ENCODE measurements around the gene JMJD6. TPM values are rescaled to one million over a fixed set of nuclear protein-coding genes. Genes with fewer than 3 reads are reported as not detected.
"Not testable (repeated sequence)": the region's sequence is repeated elsewhere in the genome, so short reads cannot be mapped to it uniquely, and the experiment has no call there.

Gene JMJD6
- total RNA-seq, 1 experiment from 2014 or later: 22.7 TPM

- in situ Hi-C loops (cut with HindIII; ENCODE audit: low pct_unique_long_range_greater_than_20kb, low sequenced_read_pairs): no loop called here
- DNase-seq (ENCODE audit: low read depth): no peak
These were observed 19.6 kb downstream of the JMJD6 start for GRCh38 chr17:76706817-76707216.

GRCh38 chr17:76704805-76705204 is 21.6 kb downstream of the JMJD6 start:
- in situ Hi-C loops (cut with HindIII; ENCODE audit: low pct_unique_long_range_greater_than_20kb, low sequenced_read_pairs): no loop called here
- no peak for DNase-seq (ENCODE audit: low read depth)

GRCh38 chr17:76702941-76703637 is 23.3 kb downstream of the JMJD6 start:
- DNase-seq (ENCODE audit: low read depth): no peak
- in situ Hi-C loops (cut with HindIII; ENCODE audit: low pct_unique_long_range_greater_than_20kb, low sequenced_read_pairs): no loop called here

GRCh38 chr17:76702076-76702475 is 24.3 kb downstream of the JMJD6 start:
- no peak for DNase-seq (ENCODE audit: low read depth)

GRCh38 chr17:76701471-76701967 is 24.9 kb downstream of the JMJD6 start:
- in situ Hi-C loops (cut with HindIII; ENCODE audit: low pct_unique_long_range_greater_than_20kb, low sequenced_read_pairs): no loop called here

More at GRCh38 chr17:76702076-76702475, 24.3 kb downstream of the JMJD6 start:
- in situ Hi-C loops (cut with HindIII; ENCODE audit: low pct_unique_long_range_greater_than_20kb, low sequenced_read_pairs): no loop called here

GRCh38 chr17:76700617-76701470 is 25.6 kb downstream of the JMJD6 start:
- in situ Hi-C loops (cut with HindIII; ENCODE audit: low pct_unique_long_range_greater_than_20kb, low sequenced_read_pairs): no loop called here
- no peak for DNase-seq (ENCODE audit: low read depth)

More at GRCh38 chr17:76701471-76701967, 24.9 kb downstream of the JMJD6 start:
- DNase-seq (ENCODE audit: low read depth): no peak

GRCh38 chr17:76700270-76700616 is 26.2 kb downstream of the JMJD6 start:
- in situ Hi-C loops (cut with HindIII; ENCODE audit: low pct_unique_long_range_greater_than_20kb, low sequenced_read_pairs): no loop called here
- DNase-seq (ENCODE audit: low read depth): no peak

- DNase-seq (ENCODE audit: low read depth); in situ Hi-C loops (cut with HindIII; ENCODE audit: low pct_unique_long_range_greater_than_20kb, low sequenced_read_pairs): not testable (repeated sequence)
These were observed 27.9 kb downstream of the JMJD6 start for GRCh38 chr17:76698466-76698977.

- peak; percentile 61 for DNase-seq (ENCODE audit: low read depth)
- in situ Hi-C loops (cut with HindIII; ENCODE audit: low pct_unique_long_range_greater_than_20kb, low sequenced_read_pairs): no loop called here
These were observed 28.5 kb downstream of the JMJD6 start for GRCh38 chr17:76697702-76698465.

GRCh38 chr17:76696763-76697701 is 29.4 kb downstream of the JMJD6 start:
- no peak for DNase-seq (ENCODE audit: low read depth)
- in situ Hi-C loops (cut with HindIII; ENCODE audit: low pct_unique_long_range_greater_than_20kb, low sequenced_read_pairs): no loop called here

GRCh38 chr17:76695059-76695831 is 31.2 kb downstream of the JMJD6 start:
- in situ Hi-C loops (cut with HindIII; ENCODE audit: low pct_unique_long_range_greater_than_20kb, low sequenced_read_pairs): no loop called here
- DNase-seq (ENCODE audit: low read depth): no peak

- peak; percentile 68 for DNase-seq (ENCODE audit: low read depth)
- in situ Hi-C loops (cut with HindIII; ENCODE audit: low pct_unique_long_range_greater_than_20kb, low sequenced_read_pairs): no loop called here
These were observed 34.8 kb downstream of the JMJD6 start for GRCh38 chr17:76691379-76692191.

GRCh38 chr17:76690596-76691280 is 35.7 kb downstream of the JMJD6 start:
- in situ Hi-C loops (cut with HindIII; ENCODE audit: low pct_unique_long_range_greater_than_20kb, low sequenced_read_pairs): no loop called here

GRCh38 chr17:76689859-76690258 is 36.5 kb downstream of the JMJD6 start:
- DNase-seq (ENCODE audit: low read depth): no peak
- in situ Hi-C loops (cut with HindIII; ENCODE audit: low pct_unique_long_range_greater_than_20kb, low sequenced_read_pairs): no loop called here

More at GRCh38 chr17:76690596-76691280, 35.7 kb downstream of the JMJD6 start:
- DNase-seq (ENCODE audit: low read depth): no peak

GRCh38 chr17:76688165-76688622 is 38.2 kb downstream of the JMJD6 start:
- in situ Hi-C loops (cut with HindIII; ENCODE audit: low pct_unique_long_range_greater_than_20kb, low sequenced_read_pairs): no loop called here
- peak; percentile 55 for DNase-seq (ENCODE audit: low read depth)

Data from Caki2 (cell line).